ENCODE measurements around the gene OAS2.
"Not testable (repeated sequence)": the region's sequence is repeated elsewhere in the genome, so short reads cannot be mapped to it uniquely, and the experiment has no call there.

Gene OAS2

GRCh38 chr12:112986291-112986800 lies 8.0 kb downstream of the OAS2 start:
- no peak for TF ChIP-seq ZFX (IDR thresholded peaks at IDR 0.05)
- TF ChIP-seq, protein P1, sequence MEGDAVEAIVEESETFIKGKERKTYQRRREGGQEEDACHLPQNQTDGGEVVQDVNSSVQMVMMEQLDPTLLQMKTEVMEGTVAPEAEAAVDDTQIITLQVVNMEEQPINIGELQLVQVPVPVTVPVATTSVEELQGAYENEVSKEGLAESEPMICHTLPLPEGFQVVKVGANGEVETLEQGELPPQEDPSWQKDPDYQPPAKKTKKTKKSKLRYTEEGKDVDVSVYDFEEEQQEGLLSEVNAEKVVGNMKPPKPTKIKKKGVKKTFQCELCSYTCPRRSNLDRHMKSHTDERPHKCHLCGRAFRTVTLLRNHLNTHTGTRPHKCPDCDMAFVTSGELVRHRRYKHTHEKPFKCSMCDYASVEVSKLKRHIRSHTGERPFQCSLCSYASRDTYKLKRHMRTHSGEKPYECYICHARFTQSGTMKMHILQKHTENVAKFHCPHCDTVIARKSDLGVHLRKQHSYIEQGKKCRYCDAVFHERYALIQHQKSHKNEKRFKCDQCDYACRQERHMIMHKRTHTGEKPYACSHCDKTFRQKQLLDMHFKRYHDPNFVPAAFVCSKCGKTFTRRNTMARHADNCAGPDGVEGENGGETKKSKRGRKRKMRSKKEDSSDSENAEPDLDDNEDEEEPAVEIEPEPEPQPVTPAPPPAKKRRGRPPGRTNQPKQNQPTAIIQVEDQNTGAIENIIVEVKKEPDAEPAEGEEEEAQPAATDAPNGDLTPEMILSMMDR (conservative IDR thresholded peaks at IDR 0.05), result no peak
- H3K27ac ChIP-seq, result no peak overlapping the region

DNA sequence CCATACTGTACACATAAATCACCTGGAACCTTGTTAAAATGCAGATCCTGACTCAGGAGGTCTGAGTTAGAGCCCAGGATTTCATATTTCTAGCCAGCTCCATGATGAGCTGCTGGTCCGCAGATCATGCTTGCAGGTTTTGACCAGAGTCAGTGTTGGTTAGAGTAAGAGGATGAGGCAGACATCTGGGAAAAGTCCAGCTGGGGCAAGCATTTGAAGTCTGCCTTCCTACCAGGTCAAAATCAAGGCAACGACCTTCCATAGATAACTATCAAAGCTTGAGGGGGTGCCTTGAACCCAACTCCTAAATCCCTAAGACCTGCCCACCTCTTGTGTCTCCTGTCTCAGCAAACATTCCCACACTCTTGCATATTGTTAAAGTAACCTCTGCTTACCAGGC lies 9.2 kb downstream of the OAS2 start:
- TF ChIP-seq, protein P1 (conservative IDR thresholded peaks at IDR 0.05), result no peak
- no peak for TF ChIP-seq ZFX (IDR thresholded peaks at IDR 0.05)
- H3K27ac ChIP-seq, result no peak overlapping the region

- H3K27ac ChIP-seq, result no peak overlapping the region
- TF ChIP-seq ZFX (IDR thresholded peaks at IDR 0.05), result no peak
- TF ChIP-seq, protein P1 (conservative IDR thresholded peaks at IDR 0.05), result no peak
These were observed 9.9 kb downstream of the OAS2 start for GRCh38 chr12:112988224-112988623.

DNA sequence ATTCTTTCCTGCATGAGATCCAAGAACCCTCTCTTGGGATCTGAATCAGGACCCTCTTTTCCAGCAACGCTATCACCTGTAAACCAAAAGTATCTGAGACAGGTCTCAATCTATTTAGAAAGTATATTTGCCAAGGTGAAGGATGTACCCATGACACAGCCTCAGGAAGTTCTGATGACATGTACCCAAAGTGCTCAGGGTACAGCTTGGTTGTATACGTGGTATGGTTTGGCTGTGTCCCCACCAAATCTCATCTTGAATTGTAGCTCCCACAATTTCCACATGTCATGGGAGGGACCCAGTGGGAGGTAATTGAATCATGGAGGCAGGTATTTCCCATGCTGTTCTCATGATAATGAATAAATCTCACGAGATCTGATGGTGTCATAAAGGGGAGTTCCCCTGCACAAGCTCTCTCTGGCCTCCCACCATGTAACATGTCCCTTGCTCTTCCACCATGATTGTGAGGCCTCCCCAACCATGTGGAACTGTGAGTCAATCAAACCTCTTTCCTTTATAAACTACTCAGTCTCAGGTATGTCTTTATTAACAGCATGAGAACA lies 10.6 kb downstream of the OAS2 start:
- H3K27ac ChIP-seq, result not testable (repeated sequence)

GRCh38 chr12:112989806-112990205 lies 11.5 kb downstream of the OAS2 start:
- H3K27ac ChIP-seq, result no peak overlapping the region
- TF ChIP-seq ZFX (IDR thresholded peaks at IDR 0.05), result no peak
- TF ChIP-seq, protein P1 (conservative IDR thresholded peaks at IDR 0.05), result no peak

DNA sequence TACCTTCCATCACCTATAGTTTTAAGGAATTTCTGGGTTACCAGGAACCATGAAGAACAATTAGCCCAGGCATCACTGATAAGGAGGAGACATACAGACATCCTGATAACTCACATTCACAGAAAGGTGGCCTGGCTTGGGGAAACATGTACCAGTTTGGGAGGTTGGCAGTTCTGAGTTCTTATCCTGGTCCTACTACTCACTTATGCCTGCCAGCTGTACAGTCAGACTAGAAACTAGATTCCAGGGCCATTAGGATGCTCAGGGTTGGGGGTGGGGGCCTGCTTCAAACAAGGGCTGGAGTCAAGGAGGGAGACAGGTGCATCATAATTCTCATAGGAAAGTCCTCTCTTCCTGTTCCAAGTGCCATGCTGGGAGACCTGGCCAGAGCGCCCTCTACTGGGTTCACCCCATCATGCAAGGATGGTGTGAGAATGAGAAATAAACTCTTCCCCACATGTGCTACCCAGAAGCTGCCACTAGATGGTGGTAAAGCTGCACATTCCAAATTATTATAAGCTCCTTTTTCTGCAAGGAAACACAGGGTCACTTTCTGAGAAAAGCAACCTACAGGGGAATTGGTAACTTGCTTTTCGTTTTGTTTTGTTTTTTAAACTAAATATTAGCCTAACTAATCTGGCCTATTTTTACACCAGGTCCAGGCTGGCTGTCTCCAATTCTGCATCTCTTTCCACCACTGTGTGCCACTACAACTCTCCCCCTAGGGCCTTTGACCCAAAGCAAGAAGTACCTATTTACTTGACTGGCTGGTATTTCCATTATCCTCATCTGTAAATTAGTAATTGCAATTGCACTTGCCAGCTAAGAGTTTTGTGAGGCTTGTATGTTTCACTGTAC lies 14.5 kb downstream of the OAS2 start:
- H3K27ac ChIP-seq, result no peak overlapping the region
- TF ChIP-seq ZFX (IDR thresholded peaks at IDR 0.05), result no peak
- TF ChIP-seq, protein P1 (conservative IDR thresholded peaks at IDR 0.05), result peak; percentile 97

DNA sequence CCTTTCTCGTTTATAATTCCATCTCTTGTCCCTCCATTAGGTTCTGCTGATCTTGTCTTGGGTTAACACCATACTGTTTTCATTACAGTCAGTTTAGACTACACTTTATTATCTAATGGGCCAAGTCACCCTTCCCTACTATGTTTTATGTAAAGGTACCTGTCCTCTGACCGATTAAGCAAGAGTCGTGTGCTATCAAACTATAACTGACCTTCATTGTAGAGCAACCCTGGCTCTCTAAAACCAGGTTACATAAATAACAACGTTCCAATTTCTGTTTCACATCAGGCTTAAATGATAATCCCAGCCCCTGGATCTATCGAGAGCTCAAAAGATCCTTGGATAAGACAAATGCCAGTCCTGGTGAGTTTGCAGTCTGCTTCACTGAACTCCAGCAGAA lies 16.7 kb downstream of the OAS2 start:
- no peak overlapping the region for H3K27ac ChIP-seq
- no peak for TF ChIP-seq ZFX (IDR thresholded peaks at IDR 0.05)
- TF ChIP-seq, protein P1 (conservative IDR thresholded peaks at IDR 0.05), result no peak

Measured in C4-2B (cell line).